GM19193 (cell line): ENCODE data around the gene DDX50.
A peak's percentile ranks its signal among the peaks of the same experiment; 100 is the strongest.

Experiments used
- POLR2A ChIP-seq: IDR thresholded peaks from 4 replicates; pipeline ENCODE4 v1.6.1; 2011; ENCODE audit not compliant: insufficient read depth, insufficient read length; ENCODE audit errors: extremely low read depth

DDX50 gene

GRCh38 chr10:68959695-68960527 is 58.8 kb downstream of the DDX50 start:
- TF ChIP-seq POLR2A: no peak

GRCh38 chr10:68963151-68963550 is 62.0 kb downstream of the DDX50 start:
- no peak for TF ChIP-seq POLR2A

GRCh38 chr10:68973975-68974374 is 72.9 kb downstream of the DDX50 start:
- TF ChIP-seq POLR2A: no peak

GRCh38 chr10:68981074-68981473 is 80.0 kb downstream of the DDX50 start:
- TF ChIP-seq POLR2A: no peak

DNA sequence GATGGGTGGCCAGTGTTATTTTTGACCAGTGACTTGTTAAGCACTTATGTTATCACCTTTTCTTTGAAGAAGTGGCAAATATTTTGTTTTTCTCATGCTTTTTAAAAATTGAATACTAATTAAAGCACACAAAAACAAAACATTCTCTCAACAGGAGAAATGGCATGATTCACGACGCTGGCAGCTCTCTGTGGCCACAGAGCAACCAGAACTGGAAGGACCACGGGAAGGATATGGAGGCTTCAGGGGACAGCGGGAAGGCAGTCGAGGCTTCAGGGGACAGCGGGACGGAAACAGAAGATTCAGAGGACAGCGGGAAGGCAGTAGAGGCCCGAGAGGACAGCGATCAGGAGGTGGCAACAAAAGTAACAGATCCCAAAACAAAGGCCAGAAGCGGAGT is 81.3 kb downstream of the DDX50 start:
- no peak for TF ChIP-seq POLR2A

- no peak for TF ChIP-seq POLR2A
Observed at GRCh38 chr10:68987611-68988010, 86.5 kb downstream of the DDX50 start.

- peak; percentile 75 for TF ChIP-seq POLR2A
Observed at GRCh38 chr10:68988530-68989316, 87.6 kb downstream of the DDX50 start, which contains the start of gene KIFBP. Gene KIFBP, plus strand, starts transcription at chr10:68988803. Its CDS starts 30 bp downstream, at chr10:68988833.

GRCh38 chr10:68989317-68989990 is 88.3 kb downstream of the DDX50 start:
- no peak for TF ChIP-seq POLR2A

GRCh38 chr10:68992636-68993440 is 91.7 kb downstream of the DDX50 start:
- no peak for TF ChIP-seq POLR2A
